ENCODE data around the gene CXCR6. TPM values are rescaled to one million over a fixed set of nuclear protein-coding genes. Genes with fewer than 3 reads are reported as not detected.

CXCR6 gene
- total RNA-seq, 1 donor from 2014 or later: 4.3 TPM

DNA sequence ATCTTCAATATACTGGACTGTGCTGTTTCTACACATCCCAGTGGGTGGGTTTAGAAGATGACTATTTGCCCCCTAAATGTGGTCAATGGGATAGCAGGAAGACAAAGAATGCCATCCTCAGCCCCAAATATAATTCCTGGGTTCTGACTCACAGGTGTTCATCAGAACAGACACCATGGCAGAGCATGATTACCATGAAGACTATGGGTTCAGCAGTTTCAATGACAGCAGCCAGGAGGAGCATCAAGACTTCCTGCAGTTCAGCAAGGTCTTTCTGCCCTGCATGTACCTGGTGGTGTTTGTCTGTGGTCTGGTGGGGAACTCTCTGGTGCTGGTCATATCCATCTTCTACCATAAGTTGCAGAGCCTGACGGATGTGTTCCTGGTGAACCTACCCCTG, 3.0 kb downstream of the CXCR6 start:
- Histone ChIP-seq H3K36me3 (peaks cover 71% of the 10 kb centered on the region), H3K4me1 (no peaks in the 10 kb centered on the region), H3K27ac (no peak overlapping the region), H3K27me3 (ENCODE audit: low read depth) (no peaks in the 10 kb centered on the region), H3K9me3 (no peaks in the 10 kb centered on the region), H3K4me3 (no peak overlapping the region)
- TF ChIP-seq, protein P1, sequence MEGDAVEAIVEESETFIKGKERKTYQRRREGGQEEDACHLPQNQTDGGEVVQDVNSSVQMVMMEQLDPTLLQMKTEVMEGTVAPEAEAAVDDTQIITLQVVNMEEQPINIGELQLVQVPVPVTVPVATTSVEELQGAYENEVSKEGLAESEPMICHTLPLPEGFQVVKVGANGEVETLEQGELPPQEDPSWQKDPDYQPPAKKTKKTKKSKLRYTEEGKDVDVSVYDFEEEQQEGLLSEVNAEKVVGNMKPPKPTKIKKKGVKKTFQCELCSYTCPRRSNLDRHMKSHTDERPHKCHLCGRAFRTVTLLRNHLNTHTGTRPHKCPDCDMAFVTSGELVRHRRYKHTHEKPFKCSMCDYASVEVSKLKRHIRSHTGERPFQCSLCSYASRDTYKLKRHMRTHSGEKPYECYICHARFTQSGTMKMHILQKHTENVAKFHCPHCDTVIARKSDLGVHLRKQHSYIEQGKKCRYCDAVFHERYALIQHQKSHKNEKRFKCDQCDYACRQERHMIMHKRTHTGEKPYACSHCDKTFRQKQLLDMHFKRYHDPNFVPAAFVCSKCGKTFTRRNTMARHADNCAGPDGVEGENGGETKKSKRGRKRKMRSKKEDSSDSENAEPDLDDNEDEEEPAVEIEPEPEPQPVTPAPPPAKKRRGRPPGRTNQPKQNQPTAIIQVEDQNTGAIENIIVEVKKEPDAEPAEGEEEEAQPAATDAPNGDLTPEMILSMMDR (IDR thresholded peaks at IDR 0.05): no peak
- no peak for ATAC-seq
- intact Hi-C loops (cut with DNase I): no loop called here
- DNase-seq: no peak

DNA sequence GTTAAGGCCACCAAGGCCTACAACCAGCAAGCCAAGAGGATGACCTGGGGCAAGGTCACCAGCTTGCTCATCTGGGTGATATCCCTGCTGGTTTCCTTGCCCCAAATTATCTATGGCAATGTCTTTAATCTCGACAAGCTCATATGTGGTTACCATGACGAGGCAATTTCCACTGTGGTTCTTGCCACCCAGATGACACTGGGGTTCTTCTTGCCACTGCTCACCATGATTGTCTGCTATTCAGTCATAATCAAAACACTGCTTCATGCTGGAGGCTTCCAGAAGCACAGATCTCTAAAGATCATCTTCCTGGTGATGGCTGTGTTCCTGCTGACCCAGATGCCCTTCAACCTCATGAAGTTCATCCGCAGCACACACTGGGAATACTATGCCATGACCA, 3.6 kb downstream of the CXCR6 start:
- intact Hi-C loops (cut with DNase I): no loop called here
- H3K27ac ChIP-seq: no peak overlapping the region
- ATAC-seq (no peak), DNase-seq (no peak)
- H3K36me3 ChIP-seq: peaks cover 77% of the 10 kb centered on the region
- H3K4me1 ChIP-seq: no peaks in the 10 kb centered on the region
- no peaks in the 10 kb centered on the region for H3K9me3 ChIP-seq
- no peaks in the 10 kb centered on the region for H3K27me3 ChIP-seq (ENCODE audit: low read depth)
- TF ChIP-seq, protein P1 (IDR thresholded peaks at IDR 0.05): no peak
- no peak overlapping the region for H3K4me3 ChIP-seq

- H3K27ac ChIP-seq: no peak overlapping the region
- H3K27me3 ChIP-seq (ENCODE audit: low read depth): no peaks in the 10 kb centered on the region
- H3K4me3 ChIP-seq: no peak overlapping the region
- TF ChIP-seq, protein P1 (IDR thresholded peaks at IDR 0.05): no peak
- H3K36me3 ChIP-seq: peaks cover 82% of the 10 kb centered on the region
- intact Hi-C loops (cut with DNase I): no loop called here
- no peak for DNase-seq
- H3K9me3 ChIP-seq: no peaks in the 10 kb centered on the region
- no peaks in the 10 kb centered on the region for H3K4me1 ChIP-seq
- no peak for ATAC-seq
Observed at GRCh38 chr3:45947361-45947760, 4.1 kb downstream of the CXCR6 start.

GRCh38 chr3:45948311-45948781, 5.1 kb downstream of the CXCR6 start:
- Histone ChIP-seq H3K27ac (no peak overlapping the region), H3K9me3 (no peaks in the 10 kb centered on the region), H3K4me3 (no peak overlapping the region), H3K4me1 (no peaks in the 10 kb centered on the region), H3K27me3 (ENCODE audit: low read depth) (no peaks in the 10 kb centered on the region), H3K36me3 (peaks cover 91% of the 10 kb centered on the region)
- TF ChIP-seq, protein P1 (IDR thresholded peaks at IDR 0.05): no peak
- DNase-seq (no peak), ATAC-seq (no peak)
- intact Hi-C loops (cut with DNase I): no loop called here

DNA sequence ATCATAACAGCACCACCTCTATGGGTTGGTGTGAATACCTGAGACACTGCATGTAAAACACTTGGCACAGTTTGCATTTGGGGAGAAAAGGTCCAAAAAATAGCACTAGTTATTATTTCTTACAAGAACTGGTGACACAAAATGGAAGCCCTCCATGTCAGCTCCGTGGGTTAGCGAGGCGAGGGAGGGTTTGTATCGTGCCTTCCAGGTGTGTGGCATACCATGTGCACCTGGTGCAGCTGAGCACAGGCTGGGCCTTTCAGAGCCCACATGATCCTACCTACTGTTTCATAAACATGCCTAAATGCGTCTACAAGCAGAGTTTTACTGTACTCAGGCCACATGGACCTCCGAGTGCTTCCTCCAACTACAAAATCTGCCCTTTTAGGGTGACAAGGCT, 5.6 kb downstream of the CXCR6 start:
- no peak overlapping the region for H3K27ac ChIP-seq
- no peaks in the 10 kb centered on the region for H3K9me3 ChIP-seq
- intact Hi-C loops (cut with DNase I): no loop called here
- H3K27me3 ChIP-seq (ENCODE audit: low read depth): no peaks in the 10 kb centered on the region
- DNase-seq (no peak), ATAC-seq (no peak)
- no peaks in the 10 kb centered on the region for H3K4me1 ChIP-seq
- no peak overlapping the region for H3K4me3 ChIP-seq
- TF ChIP-seq, protein P1 (IDR thresholded peaks at IDR 0.05): no peak
- H3K36me3 ChIP-seq: peaks cover 94% of the 10 kb centered on the region

- no peak overlapping the region for H3K27ac ChIP-seq
- intact Hi-C loops (cut with DNase I): no loop called here
- no peak overlapping the region for H3K4me3 ChIP-seq
- ATAC-seq (no peak), DNase-seq (no peak)
- no peaks in the 10 kb centered on the region for H3K9me3 ChIP-seq
- no peaks in the 10 kb centered on the region for H3K4me1 ChIP-seq
- peaks cover 99% of the 10 kb centered on the region for H3K36me3 ChIP-seq
- TF ChIP-seq, protein P1 (IDR thresholded peaks at IDR 0.05): no peak
- no peaks in the 10 kb centered on the region for H3K27me3 ChIP-seq (ENCODE audit: low read depth)
Observed at GRCh38 chr3:45949432-45949831, 6.2 kb downstream of the CXCR6 start.

Data from lower lobe of right lung (tissue), 2 donors.